Stimulated activated CD8-positive, alpha-beta memory T cell treated with anti-CD3 and anti-CD28 coated beads, Interleukin-12 subunit alpha, Interleukin-12 subunit beta, amount 100 ng/mL, for 24 hours (primary cell): ENCODE results near the gene ACTN4.

ENCODE experiments used
- DNase-seq: peaks from one replicate; pipeline ENCODE4 v3.0.0-alpha.2; 2020; ENCODE audit errors: extremely low read depth

Gene ACTN4

DNA sequence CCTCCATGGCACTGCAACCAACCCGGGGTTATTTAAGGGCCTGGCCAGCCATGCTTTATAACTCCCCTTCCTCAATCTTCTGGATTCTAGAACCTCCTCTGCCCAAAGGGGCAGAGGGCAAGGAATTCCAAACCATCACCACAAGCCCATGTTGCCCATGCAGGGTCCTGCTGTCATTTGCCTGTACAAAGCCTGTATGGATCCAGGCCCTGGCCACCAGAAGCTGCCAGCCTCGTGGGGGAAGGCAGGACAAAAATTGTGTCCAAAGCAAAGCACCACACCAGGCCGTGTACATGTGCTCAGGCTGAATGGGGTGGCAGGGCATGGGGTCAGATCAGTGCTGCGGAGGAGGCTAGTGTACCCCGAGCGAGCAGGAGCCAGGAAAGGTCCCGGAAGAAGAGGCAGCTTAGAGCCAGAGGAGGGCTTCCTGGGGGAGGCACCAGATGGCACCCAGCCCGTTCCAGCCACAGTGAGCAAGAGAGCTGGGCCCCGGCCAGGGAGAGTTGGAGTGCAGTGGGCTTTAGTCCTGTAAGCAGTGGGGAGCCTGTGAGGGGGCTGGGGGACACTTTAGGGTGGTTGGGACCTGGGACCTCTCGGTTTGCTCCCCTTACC is 61.1 kb downstream of the ACTN4 start:
- no peak for DNase-seq

- no peak for DNase-seq
Measured at GRCh38 chr19:38709119-38709518, 61.7 kb downstream of the ACTN4 start.

DNA sequence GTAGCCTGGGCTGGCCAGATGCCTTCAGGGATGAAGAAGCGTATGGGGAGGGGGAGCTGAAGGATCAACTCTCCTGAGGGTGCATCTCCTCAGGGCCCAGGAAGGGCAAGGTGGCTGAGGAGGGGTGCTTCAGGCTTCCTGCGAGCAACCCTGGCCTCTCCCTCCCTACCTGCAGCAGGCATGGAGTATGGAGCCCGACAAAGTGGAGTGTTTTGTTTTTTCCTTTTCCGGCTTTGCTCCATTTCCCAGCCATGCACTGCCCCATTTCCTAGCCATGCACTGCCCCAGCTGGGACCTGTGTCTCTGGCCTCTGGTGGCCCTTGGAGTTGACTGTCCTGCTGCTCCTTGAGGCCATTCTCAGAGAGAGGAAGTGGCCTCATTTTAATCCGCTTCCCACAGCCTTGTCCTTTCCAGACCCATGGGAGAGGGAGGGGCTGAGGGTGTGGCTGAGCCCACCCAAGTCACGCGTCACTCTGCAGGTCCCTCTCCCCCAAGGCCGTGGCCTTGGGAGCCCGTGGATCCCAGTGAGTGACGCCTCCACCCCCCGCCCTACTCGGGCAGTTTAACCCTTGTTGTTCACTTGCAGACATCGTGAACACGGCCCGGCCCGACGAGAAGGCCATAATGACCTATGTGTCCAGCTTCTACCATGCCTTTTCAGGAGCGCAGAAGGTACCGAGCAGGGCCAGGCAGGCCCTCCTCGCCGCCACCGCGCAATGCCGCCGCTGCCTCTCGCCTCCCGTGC is 62.4 kb downstream of the ACTN4 start:
- no peak for DNase-seq

GRCh38 chr19:38710416-38710702 is 62.9 kb downstream of the ACTN4 start:
- no peak for DNase-seq

DNA sequence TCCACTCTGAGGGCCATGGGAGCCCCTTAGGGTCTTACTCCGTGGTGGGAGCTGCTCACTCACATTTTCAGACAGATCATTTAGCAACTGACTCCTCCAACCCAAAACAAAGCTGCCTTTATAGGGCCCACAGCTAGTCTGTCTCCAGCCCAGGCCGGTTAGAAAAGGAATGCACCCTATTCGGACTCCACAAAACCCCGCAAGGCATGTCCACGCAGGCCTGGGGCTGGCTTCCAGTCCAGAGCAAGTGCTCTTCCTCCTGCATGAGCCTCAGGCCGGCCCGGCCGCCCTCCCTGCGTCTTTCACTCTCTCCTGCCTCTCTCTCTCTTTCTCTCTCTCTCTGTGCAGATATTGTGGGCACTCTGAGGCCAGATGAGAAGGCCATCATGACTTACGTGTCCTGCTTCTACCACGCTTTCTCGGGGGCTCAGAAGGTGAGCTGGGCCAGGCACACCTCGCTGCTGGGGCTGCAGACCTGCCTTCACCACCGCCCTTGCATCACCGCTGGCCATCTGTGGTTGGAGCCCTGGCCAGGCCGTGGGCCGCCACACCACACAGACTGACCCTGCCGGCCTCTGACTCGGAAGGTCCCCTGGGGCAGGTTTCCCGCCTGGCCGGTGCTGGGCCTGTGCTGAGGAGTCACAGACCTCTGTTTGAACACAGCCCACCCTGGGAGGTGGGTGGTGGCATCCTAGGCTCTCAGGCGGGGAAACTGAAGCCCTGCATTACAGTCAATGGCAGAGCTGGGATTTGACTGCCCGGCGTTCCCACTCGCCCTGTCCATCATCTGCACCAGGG is 63.7 kb downstream of the ACTN4 start:
- no peak for DNase-seq

- no peak for DNase-seq
Measured at GRCh38 chr19:38711726-38712153, 64.3 kb downstream of the ACTN4 start.

GRCh38 chr19:38712161-38712748 is 64.8 kb downstream of the ACTN4 start:
- DNase-seq = no peak

DNA sequence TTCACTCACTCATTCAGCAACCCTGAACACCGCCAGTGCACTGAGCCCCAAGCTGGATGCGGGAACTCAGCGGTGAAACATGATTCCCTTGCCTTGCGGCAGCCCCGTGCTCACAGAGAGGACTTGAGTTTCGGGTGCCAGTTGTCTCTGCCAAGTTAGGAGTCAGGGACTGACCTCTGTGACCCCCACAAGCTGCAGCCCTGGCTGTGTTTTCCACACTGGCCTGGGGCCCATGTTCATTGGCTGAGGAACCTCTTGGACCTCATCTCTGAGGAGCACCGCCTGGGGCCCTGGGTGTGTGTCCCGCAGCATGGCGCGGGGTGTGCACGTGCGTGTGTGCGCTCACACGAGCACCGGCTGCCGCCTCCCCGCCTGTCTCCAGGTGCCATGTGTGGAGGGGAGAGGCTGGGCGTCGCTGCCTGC is 65.8 kb downstream of the ACTN4 start:
- DNase-seq = no peak

- DNase-seq = no peak
Measured at GRCh38 chr19:38713865-38714264, 66.4 kb downstream of the ACTN4 start.

DNA sequence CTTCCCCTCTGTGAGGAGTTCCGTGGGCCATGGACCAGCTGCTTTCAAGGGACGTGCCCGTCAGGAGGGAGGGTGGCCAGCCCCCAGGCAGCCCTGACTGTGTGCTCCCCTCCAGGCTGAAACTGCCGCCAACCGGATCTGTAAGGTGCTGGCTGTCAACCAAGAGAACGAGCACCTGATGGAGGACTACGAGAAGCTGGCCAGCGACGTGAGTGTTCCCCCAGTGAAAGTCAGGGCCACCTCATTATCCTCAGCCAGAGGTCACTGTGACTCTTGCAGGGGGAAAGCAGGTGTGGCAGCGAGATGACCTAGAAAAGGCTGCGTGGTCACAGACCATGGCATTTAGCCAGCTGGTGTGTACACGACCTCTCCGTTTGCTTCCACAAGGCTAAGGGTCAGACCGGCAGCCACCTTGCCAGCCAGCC is 66.9 kb downstream of the ACTN4 start:
- DNase-seq = no peak

- no peak for DNase-seq
Measured at GRCh38 chr19:38715555-38715954, 68.1 kb downstream of the ACTN4 start.

GRCh38 chr19:38717051-38717450 is 69.6 kb downstream of the ACTN4 start:
- DNase-seq = no peak

DNA sequence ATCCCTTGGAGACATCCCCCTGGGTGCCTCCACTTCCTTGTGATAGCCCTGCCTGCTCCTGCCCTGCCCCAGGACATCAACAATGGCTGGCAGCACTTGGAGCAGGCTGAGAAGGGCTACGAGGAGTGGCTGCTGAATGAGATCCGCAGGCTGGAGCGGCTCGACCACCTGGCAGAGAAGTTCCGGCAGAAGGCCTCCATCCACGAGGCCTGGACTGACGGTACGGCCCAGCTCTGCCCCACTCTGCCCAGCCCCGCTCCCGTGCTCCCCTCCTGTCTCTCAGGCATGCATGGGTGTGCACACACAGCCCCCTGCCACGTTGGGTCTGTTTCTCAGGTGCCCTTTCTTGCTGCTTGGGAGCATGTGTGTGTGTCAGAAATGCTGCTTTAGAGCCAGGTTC is 70.4 kb downstream of the ACTN4 start:
- no peak for DNase-seq

- no peak for DNase-seq
Measured at GRCh38 chr19:38718747-38719543, 71.5 kb downstream of the ACTN4 start.

GRCh38 chr19:38719761-38720558 is 72.5 kb downstream of the ACTN4 start:
- no peak for DNase-seq

- DNase-seq = no peak
Measured at GRCh38 chr19:38720559-38721236, 73.2 kb downstream of the ACTN4 start.

DNA sequence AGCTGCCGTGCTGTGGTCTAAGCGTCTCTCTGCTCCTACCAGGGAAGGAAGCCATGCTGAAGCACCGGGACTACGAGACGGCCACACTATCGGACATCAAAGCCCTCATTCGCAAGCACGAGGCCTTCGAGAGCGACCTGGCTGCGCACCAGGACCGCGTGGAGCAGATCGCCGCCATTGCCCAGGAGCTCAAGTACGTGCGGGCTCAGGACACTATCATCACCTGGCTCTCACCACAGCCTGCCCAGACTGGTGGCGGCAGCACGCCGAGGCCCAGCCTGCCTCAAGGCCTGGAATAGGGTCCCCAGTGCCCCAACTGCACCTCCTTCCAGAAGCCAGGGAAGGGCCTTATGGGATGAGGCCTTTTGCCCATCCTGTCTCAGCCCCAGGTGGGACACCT is 74.0 kb downstream of the ACTN4 start:
- DNase-seq = no peak

GRCh38 chr19:38721979-38722773 is 74.7 kb downstream of the ACTN4 start:
- DNase-seq = no peak

DNA sequence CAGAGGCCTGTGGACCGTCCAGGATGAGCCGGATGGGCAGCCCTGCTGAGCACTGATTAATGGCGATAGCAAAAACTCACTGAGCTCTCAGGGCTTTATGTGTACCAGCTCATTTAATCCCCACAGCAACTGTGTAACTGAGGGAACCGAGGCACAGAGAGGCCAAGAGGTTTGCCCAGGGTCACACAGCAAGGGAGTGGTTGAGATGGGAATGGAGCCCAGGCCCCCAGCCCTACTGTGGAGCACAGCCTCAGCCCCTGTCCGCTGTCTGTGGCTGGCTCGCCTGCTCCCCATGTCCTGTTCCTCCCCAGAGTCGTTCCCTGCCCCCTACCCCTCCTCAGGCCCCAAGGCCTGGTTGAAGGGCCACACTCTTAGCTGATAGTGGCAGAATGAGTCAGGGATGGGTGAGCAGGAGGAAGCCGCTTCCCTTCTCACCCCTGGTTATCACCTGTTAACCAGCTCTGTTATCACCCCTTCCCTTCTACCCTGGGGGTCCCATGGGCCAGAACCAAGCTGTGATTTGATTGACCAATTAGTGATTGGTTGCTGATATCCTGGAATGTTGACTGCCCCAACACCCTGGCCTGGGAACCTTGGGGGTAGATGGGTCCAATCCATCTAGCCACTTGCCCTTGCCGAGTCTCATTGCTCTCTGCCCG is 75.6 kb downstream of the ACTN4 start:
- no peak for DNase-seq
